ENCODE results near the gene ORAI3. TPM values are rescaled to one million over a fixed set of nuclear protein-coding genes. Genes with fewer than 3 reads are reported as not detected.

The ORAI3 gene
- total RNA-seq, 1 donor from 2014 or later = 30.2 TPM

GRCh38 chr16:30910427-30911029 lies 38.3 kb upstream of the ORAI3 start:
- intact Hi-C loops (cut with DNase I) = no loop called here
- Histone ChIP-seq H3K4me1 (no peaks in the 10 kb centered on the region), H3K27me3 (ENCODE audit: low read depth) (no peaks in the 10 kb centered on the region), H3K4me3 (no peak overlapping the region), H3K36me3 (no peaks in the 10 kb centered on the region), H3K9me3 (no peaks in the 10 kb centered on the region), H3K27ac (no peak overlapping the region)
- TF ChIP-seq CTCF (IDR thresholded peaks at IDR 0.05) = no peak
- no peak for ATAC-seq
- DNase-seq = no peak

- Histone ChIP-seq H3K9me3 (no peaks in the 10 kb centered on the region), H3K27me3 (ENCODE audit: low read depth) (no peaks in the 10 kb centered on the region), H3K4me3 (no peak overlapping the region), H3K4me1 (no peaks in the 10 kb centered on the region), H3K27ac (no peak overlapping the region), H3K36me3 (no peaks in the 10 kb centered on the region)
- DNase-seq (no peak), ATAC-seq (no peak)
- intact Hi-C loops (cut with DNase I) = no loop called here
- TF ChIP-seq CTCF (IDR thresholded peaks at IDR 0.05) = no peak
Observed at GRCh38 chr16:30912794-30913412, 36.0 kb upstream of the ORAI3 start.

GRCh38 chr16:30914830-30915229 lies 34.0 kb upstream of the ORAI3 start:
- no peak for TF ChIP-seq CTCF (IDR thresholded peaks at IDR 0.05)
- DNase-seq (no peak), ATAC-seq (no peak)
- Histone ChIP-seq H3K4me3 (no peak overlapping the region), H3K36me3 (no peaks in the 10 kb centered on the region), H3K4me1 (no peaks in the 10 kb centered on the region), H3K27me3 (ENCODE audit: low read depth) (no peaks in the 10 kb centered on the region), H3K27ac (no peak overlapping the region), H3K9me3 (no peaks in the 10 kb centered on the region)
- intact Hi-C loops (cut with DNase I) = no loop called here

- Histone ChIP-seq H3K4me1 (no peaks in the 10 kb centered on the region), H3K4me3 (no peak overlapping the region), H3K27ac (no peak overlapping the region), H3K9me3 (no peaks in the 10 kb centered on the region), H3K27me3 (ENCODE audit: low read depth) (no peaks in the 10 kb centered on the region), H3K36me3 (no peaks in the 10 kb centered on the region)
- intact Hi-C loops (cut with DNase I) = no loop called here
- TF ChIP-seq CTCF (IDR thresholded peaks at IDR 0.05) = no peak
- DNase-seq = no peak
- ATAC-seq = no peak
Observed at GRCh38 chr16:30918614-30919013, 30.3 kb upstream of the ORAI3 start.

GRCh38 chr16:30920891-30921290 lies 28.0 kb upstream of the ORAI3 start:
- Histone ChIP-seq H3K4me1 (peaks cover 3% of the 10 kb centered on the region), H3K36me3 (no peaks in the 10 kb centered on the region), H3K4me3 (no peak overlapping the region), H3K27me3 (ENCODE audit: low read depth) (no peaks in the 10 kb centered on the region), H3K9me3 (no peaks in the 10 kb centered on the region), H3K27ac (peak overlapping the region; percentile 92)
- ATAC-seq (no peak), DNase-seq (no peak)
- intact Hi-C loops (cut with DNase I) = no loop called here
- no peak for TF ChIP-seq CTCF (IDR thresholded peaks at IDR 0.05)

All from lower lobe of right lung (tissue), 2 donors.